Endothelial cell of umbilical vein (primary cell): ENCODE measurements around the gene DMWD. TPM values are rescaled to one million over a fixed set of nuclear protein-coding genes. Genes with fewer than 3 reads are reported as not detected.

ENCODE experiments used
- BruUV-seq: library from RNA; stranded (reverse); fragments of 400-500 nt; replicated peaks from 2 replicates; lab custom pipeline; 2021; lab: Mats Ljungman, UMichigan
- CTCF ChIA-PET: fragments of 300-600, 350-600 bp; sonication (Branson Sonifier 250); formaldehyde crosslinking; loops from one replicate; lab custom pipeline; 2021; ENCODE audit warnings: antibody characterized with exemption, inconsistent platforms; lab: Charles Lee
- POLR2A ChIA-PET: fragments of 300-600, 350-600 bp; sonication (Branson Sonifier 250); formaldehyde crosslinking; loops from one replicate; lab custom pipeline; 2021; ENCODE audit warnings: antibody characterized with exemption, inconsistent platforms; lab: Charles Lee
- DNase-seq: peaks from one replicate; pipeline ENCODE4 v3.0.0-alpha.2; 2011; ENCODE audit warnings: low read depth, low spot score
- FAIRE-seq: peaks from 2 replicates; lab custom pipeline; 2011; peaks lifted over from hg19 to GRCh38; lab: Jason Lieb, UNC
- H2AFZ ChIP-seq: 2 replicates; pipeline ENCODE4 v1.6.0; 2012; ENCODE audit warnings: low read depth, low read length, control low read depth, inconsistent platforms
- H3K27ac ChIP-seq: 2 replicates; pipeline ENCODE4 v1.5.1; 2011; ENCODE audit warnings: low read depth, mild to moderate bottlenecking, control low read depth, low read length, moderate library complexity; ENCODE audit not compliant: insufficient read depth
- H3K27me3 ChIP-seq, 2 experiments: 2 replicates each; pipeline versions ENCODE4 v1.6.0 to v1.6.1; 2011; ENCODE audit warnings: low read length in 2 of 2, mixed read lengths in 1 of 2; ENCODE audit not compliant: control insufficient read depth in 2 of 2, insufficient read depth in 2 of 2
- H3K36me3 ChIP-seq, 2 experiments: 2 replicates in 1 of 2; 3 replicates in 1 of 2; pipeline ENCODE4 v1.5.1; 2011; ENCODE audit warnings: low read length in 2 of 2, mild to moderate bottlenecking in 1 of 2, moderate library complexity in 1 of 2; ENCODE audit not compliant: control insufficient read depth in 2 of 2, insufficient read depth in 2 of 2; ENCODE audit errors: extremely low read depth in 1 of 2
- H3K4me1 ChIP-seq: 3 replicates; pipeline ENCODE4 v1.5.1; 2011; ENCODE audit warnings: mild to moderate bottlenecking, low read length; ENCODE audit not compliant: control insufficient read depth, insufficient read depth; ENCODE audit errors: extremely low read depth
- H3K4me2 ChIP-seq: 2 replicates; pipeline ENCODE4 v1.6.1; 2011; ENCODE audit warnings: low read length, control low read depth, mixed read lengths; ENCODE audit not compliant: insufficient read depth
- H3K4me3 ChIP-seq, 3 experiments: fragments of 200-600 bp in 1 of 3; sonication (generic), shearing (Covaris generic) in 1 of 3; replicated peaks in 1 of 3; 2 replicates each; pipeline ENCODE4 v1.5.1; 2011 to 2016; ENCODE audit warnings: control low read depth in 3 of 3, low read length in 3 of 3, mild to moderate bottlenecking in 2 of 3, inconsistent platforms in 1 of 3, low read depth in 1 of 3, moderate library complexity in 1 of 3; ENCODE audit not compliant: insufficient read depth in 1 of 3
- H3K79me2 ChIP-seq: 2 replicates; pipeline ENCODE4 v1.6.0; 2012; ENCODE audit warnings: low read length, inconsistent platforms; ENCODE audit not compliant: control insufficient read depth, insufficient read depth
- H3K9ac ChIP-seq: replicated peaks from 2 replicates; pipeline ENCODE3; 2011; ENCODE audit warnings: low read length, control low read depth; ENCODE audit not compliant: insufficient read depth; ENCODE audit errors: extremely low read depth
- H3K9me1 ChIP-seq: replicated peaks from 3 replicates; pipeline ENCODE4 v1.6.0; 2011; ENCODE audit warnings: mild to moderate bottlenecking, low read length; ENCODE audit not compliant: control insufficient read depth, insufficient read depth; ENCODE audit errors: extremely low read depth
- H3K9me3 ChIP-seq: replicated peaks from 2 replicates; pipeline ENCODE4 v1.5.1; 2012; ENCODE audit warnings: low read length, inconsistent platforms; ENCODE audit not compliant: control insufficient read depth, insufficient read depth
- H4K20me1 ChIP-seq: replicated peaks from 2 replicates; pipeline ENCODE3; 2011; ENCODE audit warnings: mild to moderate bottlenecking, low read length; ENCODE audit not compliant: control insufficient read depth, insufficient read depth; ENCODE audit errors: extremely low read depth
- EZH2 ChIP-seq: IDR thresholded peaks from 2 replicates; pipeline ENCODE4 v1.6.1; 2012; ENCODE audit warnings: borderline replicate concordance, low read depth, mild to moderate bottlenecking, moderate library complexity, low read length, inconsistent platforms; ENCODE audit not compliant: severe bottlenecking
- FOS ChIP-seq: IDR thresholded peaks from 2 replicates; pipeline ENCODE4 v1.6.1; 2011; ENCODE audit warnings: mild to moderate bottlenecking, low read length, moderate library complexity, borderline replicate concordance; ENCODE audit not compliant: insufficient read depth
- GATA2 ChIP-seq: IDR thresholded peaks from 2 replicates; pipeline ENCODE4 v1.7.0; 2011; ENCODE audit warnings: low read depth, mild to moderate bottlenecking, moderate library complexity, mixed read lengths, low read length; ENCODE audit not compliant: insufficient read length, insufficient read depth
- JUN ChIP-seq: IDR thresholded peaks from 2 replicates; pipeline ENCODE4 v1.6.1; 2011; ENCODE audit warnings: borderline replicate concordance, low read depth; ENCODE audit not compliant: insufficient read length, insufficient read depth
- MYC ChIP-seq: IDR thresholded peaks from one replicate; pipeline ENCODE4 v1.6.1; 2011; ENCODE audit warnings: mild to moderate bottlenecking, low read depth, low read length
- POLR2A ChIP-seq: IDR thresholded peaks from 2 replicates; pipeline ENCODE4 v1.6.1; 2012; ENCODE audit warnings: low read depth, mild to moderate bottlenecking, control low read depth, low read length
- POLR2AphosphoS5 ChIP-seq: IDR thresholded peaks from 2 replicates; pipeline ENCODE4 v1.6.1; 2012; ENCODE audit warnings: low read depth, mild to moderate bottlenecking, control low read depth, low read length, moderate library complexity; ENCODE audit not compliant: insufficient read depth
- dilution Hi-C: fragments of 300-500 bp; cut with MboI; formaldehyde crosslinking; loops from one replicate; pipeline ENCODE4 v1.15.0; 2019; ENCODE audit warnings: low sequenced_read_pairs; ENCODE audit not compliant: extremely low pct_ligation_motif_present
- intact Hi-C: fragments of 100-400 bp; cut with micrococcal nuclease; formaldehyde crosslinking; loops from one replicate; pipeline ENCODE4 v1.10.0; 2022
- polyA plus RNA-seq, 4 experiments: library from polyadenylated mRNA; depleted of rRNA in 3 of 4; stranded (reverse) in 3 of 4; unstranded in 1 of 4; fragments of >200 nt; gene quantifications; 2 replicates each; pipeline versions ENCODE4 v1.2.1 to v1.2.3, GENCODE V29; 2011 to 2012; ENCODE audit warnings: missing spikeins in 1 of 4
- total RNA-seq: library from RNA; stranded (reverse); gene quantifications from 2 replicates; pipeline ENCODE4 v1.2.3, GENCODE V29; 2021
- TF ChIP-seq, protein P1 (sequence below): IDR thresholded peaks from 2 replicates; pipeline ENCODE4 v1.6.1; 2011; ENCODE audit not compliant: insufficient read depth, insufficient read length
- TF ChIP-seq, protein P2 (sequence below), 2 donors: IDR thresholded peaks; 1 replicate in 1 of 2; 2 replicates in 1 of 2; pipeline ENCODE4 v1.5.1; 2011; ENCODE audit warnings: low read length in 2 of 2, mild to moderate bottlenecking in 2 of 2, moderate library complexity in 2 of 2, control low read depth in 1 of 2, inconsistent platforms in 1 of 2, low read depth in 1 of 2; ENCODE audit not compliant: insufficient read depth in 1 of 2; ENCODE audit errors: extremely low read depth in 1 of 2

Gene DMWD
- total and polyA plus RNA-seq, 2 donors (not counting 3 experiments of a cell fraction or from before 2014, with no cell fraction given), result 36.9 to 81.1 TPM

DNA sequence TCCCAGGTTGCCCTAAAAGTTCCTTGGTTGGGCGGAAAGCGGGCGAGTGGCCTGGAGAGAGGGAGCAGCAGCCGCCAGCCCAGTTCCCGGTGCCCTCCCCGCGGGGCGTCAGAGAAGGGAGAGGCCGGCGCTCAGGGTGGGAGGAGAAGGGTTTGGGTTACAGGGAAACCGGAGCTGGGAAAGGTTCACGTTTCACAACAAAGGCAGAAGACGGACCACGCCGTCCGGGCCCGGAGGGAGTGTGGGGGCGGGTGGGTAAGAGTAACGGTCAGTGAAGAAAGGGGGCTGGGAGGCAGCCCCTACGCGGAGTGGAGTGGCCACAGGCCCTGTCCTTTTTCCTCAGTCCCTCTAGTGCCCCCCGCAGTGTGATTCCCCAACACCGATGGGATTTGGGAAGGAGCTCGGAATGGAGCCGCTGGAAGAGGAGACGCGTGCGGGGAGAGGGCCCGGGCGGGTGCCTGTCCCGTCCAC lies 25.2 kb downstream of the DMWD start:
- Histone ChIP-seq H3K9ac (peak overlapping the region; percentile 65), H3K4me3 (peak overlapping the region; percentile 61 to 92 (median 82)), H3K27ac (peak overlapping the region; percentile 40), H3K79me2 (peaks cover 2% of the 10 kb centered on the region), H3K9me1 (no peaks in the 10 kb centered on the region), H3K36me3 (peaks cover 0 to 3% of the 10 kb centered on the region in 2 experiments), H4K20me1 (no peaks in the 10 kb centered on the region), H2AFZ (peak overlapping the region; percentile 59), H3K9me3 (no peaks in the 10 kb centered on the region), H3K27me3 (no peaks in the 10 kb centered on the region), H3K4me2 (peak overlapping the region; percentile 66), H3K4me1 (peaks cover 14% of the 10 kb centered on the region)
- dilution Hi-C loops (no loop called here), intact Hi-C loops (loop anchor here (1.0 kb wide), 1 partner anchor 74 kb away; no protein-coding TSS in a partner anchor)
- peak; percentile 84 for FAIRE-seq
- ChIA-PET POLR2A (interaction anchor here (1.4 to 2.4 kb wide), 2 partner anchors 50 to 75 kb away, joined by 4 to 24 read pairs; partner anchors contain the start of gene QPCTL), CTCF (interaction anchor here (1.0 to 6.7 kb wide), 7 partner anchors 9 to 74 kb away, joined by 4 to 125 read pairs (median 10); partner anchors contain the start of genes FBXO46, QPCTL and SNRPD2)
- no peak for TF ChIP-seq POLR2A
- TF ChIP-seq JUN, result no peak
- TF ChIP-seq GATA2, result no peak
- TF ChIP-seq, protein P1, sequence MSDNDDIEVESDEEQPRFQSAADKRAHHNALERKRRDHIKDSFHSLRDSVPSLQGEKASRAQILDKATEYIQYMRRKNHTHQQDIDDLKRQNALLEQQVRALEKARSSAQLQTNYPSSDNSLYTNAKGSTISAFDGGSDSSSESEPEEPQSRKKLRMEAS, result no peak
- no peak for TF ChIP-seq POLR2AphosphoS5
- no peak for TF ChIP-seq EZH2
- TF ChIP-seq, protein P2, sequence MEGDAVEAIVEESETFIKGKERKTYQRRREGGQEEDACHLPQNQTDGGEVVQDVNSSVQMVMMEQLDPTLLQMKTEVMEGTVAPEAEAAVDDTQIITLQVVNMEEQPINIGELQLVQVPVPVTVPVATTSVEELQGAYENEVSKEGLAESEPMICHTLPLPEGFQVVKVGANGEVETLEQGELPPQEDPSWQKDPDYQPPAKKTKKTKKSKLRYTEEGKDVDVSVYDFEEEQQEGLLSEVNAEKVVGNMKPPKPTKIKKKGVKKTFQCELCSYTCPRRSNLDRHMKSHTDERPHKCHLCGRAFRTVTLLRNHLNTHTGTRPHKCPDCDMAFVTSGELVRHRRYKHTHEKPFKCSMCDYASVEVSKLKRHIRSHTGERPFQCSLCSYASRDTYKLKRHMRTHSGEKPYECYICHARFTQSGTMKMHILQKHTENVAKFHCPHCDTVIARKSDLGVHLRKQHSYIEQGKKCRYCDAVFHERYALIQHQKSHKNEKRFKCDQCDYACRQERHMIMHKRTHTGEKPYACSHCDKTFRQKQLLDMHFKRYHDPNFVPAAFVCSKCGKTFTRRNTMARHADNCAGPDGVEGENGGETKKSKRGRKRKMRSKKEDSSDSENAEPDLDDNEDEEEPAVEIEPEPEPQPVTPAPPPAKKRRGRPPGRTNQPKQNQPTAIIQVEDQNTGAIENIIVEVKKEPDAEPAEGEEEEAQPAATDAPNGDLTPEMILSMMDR (IDR thresholded peaks at IDR 0.05; ENCODE audit: extremely low read depth in 1 of 2, insufficient read depth in 1 of 2, low read depth in 1 of 2, low read length in 2 of 2), result no peak
- TF ChIP-seq FOS, result no peak
- no peak for TF ChIP-seq MYC
- no TSS peak for BruUV-seq
- DNase-seq, result peak; percentile 70
